ENCODE data around the gene PRR22. TPM values are rescaled to one million over a fixed set of nuclear protein-coding genes. Genes with fewer than 3 reads are reported as not detected.

The PRR22 gene
- total and polyA plus RNA-seq, 2 experiments from 2014 or later = 0.13 to 2.9 TPM

DNA sequence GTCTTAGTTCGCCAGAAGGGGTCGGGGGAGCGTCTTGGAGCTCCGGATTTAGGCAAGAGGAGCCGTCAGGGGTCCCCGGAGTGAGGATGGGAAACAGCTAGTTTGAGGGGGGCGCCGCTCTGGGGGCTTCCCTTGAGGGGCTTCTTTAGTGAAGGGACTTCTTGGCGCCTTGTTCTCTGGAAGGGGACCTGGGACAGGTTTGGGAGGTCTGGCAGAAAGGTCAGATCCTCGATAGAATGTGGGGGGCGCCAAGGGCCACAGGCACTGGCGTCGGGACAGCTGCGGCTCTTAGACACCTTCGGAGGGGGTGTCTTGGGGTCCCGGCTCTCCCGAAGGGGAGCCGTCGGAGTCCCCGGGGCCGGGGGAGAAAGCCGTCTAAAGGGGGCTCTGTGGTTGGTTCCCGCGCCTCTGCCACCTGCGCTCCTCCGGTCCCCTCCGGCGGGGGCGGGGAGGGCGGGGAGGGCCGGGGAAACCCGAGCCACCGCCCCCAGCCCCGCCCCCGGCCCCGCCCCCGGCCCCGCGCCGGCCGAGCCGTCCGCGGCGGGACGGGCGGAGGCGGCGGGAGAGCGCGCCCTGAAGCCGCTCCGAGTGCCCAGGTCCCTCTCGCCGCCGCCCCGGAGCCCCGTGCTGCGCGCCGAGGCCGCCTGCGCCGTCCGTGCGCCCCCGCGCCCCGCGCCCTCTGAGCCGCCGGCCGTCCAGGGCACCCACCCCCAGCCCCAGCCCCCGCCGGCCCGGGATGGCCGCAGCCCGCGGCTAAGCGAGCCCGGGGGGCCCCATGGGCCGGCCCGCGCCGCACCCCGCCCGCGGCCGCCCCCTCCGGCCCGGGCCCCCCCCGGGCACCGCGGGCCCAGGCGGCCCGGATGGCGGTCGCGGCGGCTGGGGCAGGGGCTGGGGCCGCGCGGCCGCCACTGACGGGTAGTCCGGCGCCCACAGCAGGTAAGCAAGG lies 20.2 kb upstream of the PRR22 start, which contains the start of gene NRTN:
NRTN (plus strand) TSS at position 552 of the 946 bp plus-strand sequence. CDS start 19,099 bp downstream, outside the sequence.
- no peaks in the 10 kb centered on the region for H3K79me2 ChIP-seq
- peak within 1 kb of the TSS; percentile 91 for H3K4me2 ChIP-seq
- H3K4me1 ChIP-seq (ENCODE audit: insufficient read depth) = peaks cover 21% of the 10 kb centered on the region
- DNase-seq (ENCODE audit: low spot score) = peak; percentile 75
- no peaks in the 10 kb centered on the region for H3K9me3 ChIP-seq (ENCODE audit: low read depth)
- H3K36me3 ChIP-seq (replicated peaks; ENCODE audit: insufficient read depth, low read depth) = no peaks in the 10 kb centered on the region
- WGBS (ENCODE audit: low lambda C conversion rate, missing lambda C conversion rate) = 4% methylated on average over 36 of the region's 107 CpGs
- no peak within 1 kb of the TSS for H3K27ac ChIP-seq
- H3K27me3 ChIP-seq = no peaks in the 10 kb centered on the region
- no peaks in the 10 kb centered on the region for H3K9me2 ChIP-seq (replicated peaks; ENCODE audit: insufficient read depth)
- H2AFZ ChIP-seq = peak within 1 kb of the TSS; percentile 71
- no peak for TF ChIP-seq EZH2phosphoT487 (IDR thresholded peaks at IDR 0.05; ENCODE audit: low read depth, severe bottlenecking, unreplicated experiment)
- no peak for TF ChIP-seq EZH2 (IDR thresholded peaks at IDR 0.05; ENCODE audit: borderline replicate concordance)
- TF ChIP-seq, protein P1, sequence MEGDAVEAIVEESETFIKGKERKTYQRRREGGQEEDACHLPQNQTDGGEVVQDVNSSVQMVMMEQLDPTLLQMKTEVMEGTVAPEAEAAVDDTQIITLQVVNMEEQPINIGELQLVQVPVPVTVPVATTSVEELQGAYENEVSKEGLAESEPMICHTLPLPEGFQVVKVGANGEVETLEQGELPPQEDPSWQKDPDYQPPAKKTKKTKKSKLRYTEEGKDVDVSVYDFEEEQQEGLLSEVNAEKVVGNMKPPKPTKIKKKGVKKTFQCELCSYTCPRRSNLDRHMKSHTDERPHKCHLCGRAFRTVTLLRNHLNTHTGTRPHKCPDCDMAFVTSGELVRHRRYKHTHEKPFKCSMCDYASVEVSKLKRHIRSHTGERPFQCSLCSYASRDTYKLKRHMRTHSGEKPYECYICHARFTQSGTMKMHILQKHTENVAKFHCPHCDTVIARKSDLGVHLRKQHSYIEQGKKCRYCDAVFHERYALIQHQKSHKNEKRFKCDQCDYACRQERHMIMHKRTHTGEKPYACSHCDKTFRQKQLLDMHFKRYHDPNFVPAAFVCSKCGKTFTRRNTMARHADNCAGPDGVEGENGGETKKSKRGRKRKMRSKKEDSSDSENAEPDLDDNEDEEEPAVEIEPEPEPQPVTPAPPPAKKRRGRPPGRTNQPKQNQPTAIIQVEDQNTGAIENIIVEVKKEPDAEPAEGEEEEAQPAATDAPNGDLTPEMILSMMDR (IDR thresholded peaks at IDR 0.05; ENCODE audit: poor library complexity) = no peak
- H4K20me1 ChIP-seq (ENCODE audit: insufficient read depth, poor library complexity, severe bottlenecking) = no peaks in the 10 kb centered on the region
- peak within 1 kb of the TSS; percentile 33 for H3K4me3 ChIP-seq

DNA sequence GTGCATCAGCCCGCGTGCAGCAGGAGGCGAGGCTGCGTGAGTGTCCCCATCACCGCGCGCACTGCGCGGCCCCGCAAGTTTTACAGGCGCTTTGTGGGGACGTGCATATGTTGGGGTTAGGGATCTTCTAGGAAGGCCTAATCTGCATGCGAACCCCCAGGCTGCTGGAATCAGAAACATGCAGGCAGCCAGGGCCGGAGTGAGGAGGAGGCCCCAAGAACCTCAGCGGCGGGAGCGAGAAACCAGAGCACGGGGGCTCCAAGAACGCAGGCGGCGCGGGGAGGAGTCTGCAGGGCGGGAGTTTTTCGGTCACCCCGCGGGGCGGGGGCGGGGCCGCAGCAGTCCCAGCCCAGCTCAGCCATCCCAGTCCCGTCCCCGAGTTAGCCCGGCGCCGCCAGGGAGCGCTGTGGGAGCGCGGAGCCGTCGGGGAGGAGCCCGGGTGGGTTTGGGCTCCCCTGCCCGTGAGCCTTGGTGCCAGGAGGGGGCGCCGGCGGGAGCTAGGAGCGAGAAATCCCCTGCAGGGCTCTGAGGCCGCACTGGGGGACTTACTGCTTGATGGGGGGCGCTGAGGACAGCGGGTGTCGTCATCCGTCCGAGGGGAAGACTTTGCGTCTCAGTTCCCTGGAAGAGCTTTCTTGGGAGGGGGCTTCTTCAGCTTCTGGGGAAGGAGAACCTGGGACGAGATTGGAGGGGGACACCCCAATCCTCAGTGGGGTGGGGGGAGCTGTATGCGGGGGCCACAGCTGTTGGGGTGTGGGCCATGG lies 19.4 kb upstream of the PRR22 start:
- H3K4me2 ChIP-seq = peak overlapping the region; percentile 91
- H3K79me2 ChIP-seq = no peaks in the 10 kb centered on the region
- H3K27me3 ChIP-seq = no peaks in the 10 kb centered on the region
- no peaks in the 10 kb centered on the region for H3K36me3 ChIP-seq (replicated peaks; ENCODE audit: insufficient read depth, low read depth)
- no peaks in the 10 kb centered on the region for H3K9me2 ChIP-seq (replicated peaks; ENCODE audit: insufficient read depth)
- peak overlapping the region; percentile 24 for H3K4me3 ChIP-seq
- TF ChIP-seq, protein P1 (IDR thresholded peaks at IDR 0.05; ENCODE audit: poor library complexity) = peak; percentile 100
- no peak for TF ChIP-seq EZH2phosphoT487 (IDR thresholded peaks at IDR 0.05; ENCODE audit: low read depth, severe bottlenecking, unreplicated experiment)
- H4K20me1 ChIP-seq (ENCODE audit: insufficient read depth, poor library complexity, severe bottlenecking) = no peaks in the 10 kb centered on the region
- H2AFZ ChIP-seq = peak overlapping the region; percentile 59
- H3K27ac ChIP-seq = no peak overlapping the region
- peaks cover 21% of the 10 kb centered on the region for H3K4me1 ChIP-seq (ENCODE audit: insufficient read depth)
- H3K9me3 ChIP-seq (ENCODE audit: low read depth) = no peaks in the 10 kb centered on the region
- 6% methylated on average over 49 of the region's 54 CpGs for WGBS (ENCODE audit: low lambda C conversion rate, missing lambda C conversion rate)
- DNase-seq (ENCODE audit: low spot score) = peak; percentile 98

DNA sequence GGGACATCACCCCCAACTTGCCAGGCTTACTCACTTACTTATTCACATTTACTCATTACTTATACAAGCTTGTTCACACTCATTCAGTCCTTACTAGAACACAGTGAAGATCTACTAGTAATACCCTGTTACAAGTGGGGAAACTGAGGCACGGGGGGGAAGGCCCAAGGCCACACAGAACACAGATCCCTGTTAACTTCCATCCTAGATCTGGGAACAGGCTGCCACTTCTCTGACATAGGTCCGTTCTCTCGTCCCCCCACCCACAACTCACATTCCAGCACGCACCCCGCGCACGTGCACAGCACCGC lies 18.9 kb upstream of the PRR22 start:
- H3K36me3 ChIP-seq (replicated peaks; ENCODE audit: insufficient read depth, low read depth) = no peaks in the 10 kb centered on the region
- no peaks in the 10 kb centered on the region for H3K79me2 ChIP-seq
- no peaks in the 10 kb centered on the region for H4K20me1 ChIP-seq (ENCODE audit: insufficient read depth, poor library complexity, severe bottlenecking)
- no peaks in the 10 kb centered on the region for H3K9me3 ChIP-seq (ENCODE audit: low read depth)
- peak overlapping the region; percentile 59 for H2AFZ ChIP-seq
- no peak overlapping the region for H3K27ac ChIP-seq
- no peaks in the 10 kb centered on the region for H3K9me2 ChIP-seq (replicated peaks; ENCODE audit: insufficient read depth)
- peaks cover 21% of the 10 kb centered on the region for H3K4me1 ChIP-seq (ENCODE audit: insufficient read depth)
- 15% methylated on average over 8 of the region's 8 CpGs for WGBS (ENCODE audit: low lambda C conversion rate, missing lambda C conversion rate)
- no peaks in the 10 kb centered on the region for H3K27me3 ChIP-seq
- peak overlapping the region; percentile 91 for H3K4me2 ChIP-seq
- TF ChIP-seq EZH2 (IDR thresholded peaks at IDR 0.05; ENCODE audit: borderline replicate concordance) (no peak), EZH2phosphoT487 (IDR thresholded peaks at IDR 0.05; ENCODE audit: low read depth, severe bottlenecking, unreplicated experiment) (no peak)
- TF ChIP-seq, protein P1 (IDR thresholded peaks at IDR 0.05; ENCODE audit: poor library complexity) = no peak
- peak overlapping the region; percentile 24 for H3K4me3 ChIP-seq
- no peak for DNase-seq (ENCODE audit: low spot score)

All from hepatocyte (in vitro differentiated cells).